ENCODE data around the gene ASB6.
A peak's percentile ranks its signal among the peaks of the same experiment; 100 is the strongest.

DNA sequence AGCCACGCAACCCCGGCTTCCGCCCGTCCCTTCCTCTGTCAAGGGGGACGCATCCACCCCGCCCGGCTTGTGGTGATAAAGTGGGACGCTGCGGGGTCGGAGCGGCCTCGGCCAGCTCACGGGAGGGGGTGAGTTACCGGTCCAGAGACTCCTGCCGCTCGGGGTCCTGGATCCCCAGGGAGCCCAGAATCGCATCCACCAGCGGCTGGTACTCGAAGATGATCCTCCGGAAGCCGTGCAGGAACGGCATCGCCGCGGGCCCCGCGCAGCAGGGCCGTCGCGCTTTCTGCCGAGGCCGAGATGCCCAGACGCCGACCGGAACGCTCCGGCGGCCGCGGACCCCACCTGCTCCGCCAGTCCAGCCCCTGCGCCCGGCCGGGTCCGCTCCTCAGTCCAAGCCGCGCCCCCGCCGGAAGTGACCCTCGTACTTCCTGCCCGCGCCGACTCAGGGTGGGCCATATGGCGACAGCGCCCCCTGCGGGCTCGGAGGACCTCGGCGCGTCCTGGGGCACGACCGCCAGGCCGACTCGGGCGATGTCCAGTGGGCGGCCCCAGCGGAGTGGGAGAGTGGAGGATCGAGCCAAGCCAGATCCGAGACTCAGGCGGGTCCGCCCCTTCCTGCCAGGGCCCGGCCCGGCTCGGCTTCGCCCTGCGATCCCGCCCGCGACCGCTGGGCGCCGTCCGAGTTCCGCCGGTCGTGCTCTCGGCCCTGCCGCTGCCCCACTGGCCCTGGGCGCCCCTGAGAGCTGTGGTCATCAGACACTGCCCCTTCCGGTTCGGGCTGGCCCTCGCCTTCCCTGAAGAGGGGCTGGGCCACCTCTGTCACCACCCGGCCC is at the start of gene ASB6:
- TF ChIP-seq, protein P1, sequence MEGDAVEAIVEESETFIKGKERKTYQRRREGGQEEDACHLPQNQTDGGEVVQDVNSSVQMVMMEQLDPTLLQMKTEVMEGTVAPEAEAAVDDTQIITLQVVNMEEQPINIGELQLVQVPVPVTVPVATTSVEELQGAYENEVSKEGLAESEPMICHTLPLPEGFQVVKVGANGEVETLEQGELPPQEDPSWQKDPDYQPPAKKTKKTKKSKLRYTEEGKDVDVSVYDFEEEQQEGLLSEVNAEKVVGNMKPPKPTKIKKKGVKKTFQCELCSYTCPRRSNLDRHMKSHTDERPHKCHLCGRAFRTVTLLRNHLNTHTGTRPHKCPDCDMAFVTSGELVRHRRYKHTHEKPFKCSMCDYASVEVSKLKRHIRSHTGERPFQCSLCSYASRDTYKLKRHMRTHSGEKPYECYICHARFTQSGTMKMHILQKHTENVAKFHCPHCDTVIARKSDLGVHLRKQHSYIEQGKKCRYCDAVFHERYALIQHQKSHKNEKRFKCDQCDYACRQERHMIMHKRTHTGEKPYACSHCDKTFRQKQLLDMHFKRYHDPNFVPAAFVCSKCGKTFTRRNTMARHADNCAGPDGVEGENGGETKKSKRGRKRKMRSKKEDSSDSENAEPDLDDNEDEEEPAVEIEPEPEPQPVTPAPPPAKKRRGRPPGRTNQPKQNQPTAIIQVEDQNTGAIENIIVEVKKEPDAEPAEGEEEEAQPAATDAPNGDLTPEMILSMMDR (IDR thresholded peaks at IDR 0.05): peak; percentile 100
- no peak for TF ChIP-seq EZH2 (IDR thresholded peaks at IDR 0.05; ENCODE audit: borderline replicate concordance, insufficient read depth, low read depth, low read length, poor library complexity, severe bottlenecking)
